Measurements from ENCODE around the gene METTL25. TPM values are rescaled to one million over a fixed set of nuclear protein-coding genes. Genes with fewer than 3 reads are reported as not detected.

Gene METTL25
- total RNA-seq, 1 experiment from 2014 or later, result 11.6 TPM

GRCh38 chr12:82408844-82409243 is 50.5 kb downstream of the METTL25 start:
- no peak overlapping the region for H3K14ac ChIP-seq (ENCODE audit: insufficient read depth, low read length)
- H4K8ac ChIP-seq (replicated peaks; ENCODE audit: insufficient read length, low read depth, low read length), result no peak overlapping the region
- H2AFZ ChIP-seq (ENCODE audit: low read length), result no peak overlapping the region
- peaks cover 0 to 3% (median 0%) of the 10 kb centered on the region in 3 experiments; a peak in 3 of 7 replicates for H3K36me3 Mint-ChIP-seq (ENCODE audit: insufficient read depth in 1 of 3, low read depth in 3 of 3)
- H4K20me1 ChIP-seq (ENCODE audit: control insufficient read depth, insufficient read depth, insufficient read length), result no peaks in the 10 kb centered on the region
- no peaks in the 10 kb centered on the region for H3K79me2 ChIP-seq (ENCODE audit: insufficient read depth, low read length)
- no peak for TF ChIP-seq CTCF (conservative IDR thresholded peaks at IDR 0.05)
- H2AK5ac ChIP-seq (ENCODE audit: insufficient read length, low read length), result no peak overlapping the region
- no peaks in the 10 kb centered on the region for H3K9me3 Mint-ChIP-seq
- H3T11ph ChIP-seq (ENCODE audit: low read length), result no peak overlapping the region
- H3K4me1 Mint-ChIP-seq, result no peaks in the 10 kb centered on the region
- no peak overlapping the region for H4K5ac ChIP-seq (ENCODE audit: insufficient read length, low read depth, low read length)
- no peak overlapping the region for H2BK15ac ChIP-seq (ENCODE audit: low read depth, low read length)
- H2BK5ac ChIP-seq (ENCODE audit: insufficient read length, low read length), result no peak overlapping the region
- no peak overlapping the region for H3K27ac ChIP-seq (ENCODE audit: insufficient read length, low read depth, low read length)
- H3K9me3 ChIP-seq (ENCODE audit: control insufficient read depth, low read depth, low read length), result no peaks in the 10 kb centered on the region
- no peaks in the 10 kb centered on the region for H3K27me3 Mint-ChIP-seq (ENCODE audit: low read depth)
- no peak overlapping the region for H3K4me3 Mint-ChIP-seq
- H2BK120ac ChIP-seq (ENCODE audit: low read depth, low read length, poor library complexity, severe bottlenecking), result no peak overlapping the region
- H2BK20ac ChIP-seq (ENCODE audit: low read depth, low read length, poor library complexity, severe bottlenecking), result no peak overlapping the region
- no peak overlapping the region for H2BK12ac ChIP-seq (ENCODE audit: insufficient read length, low read depth, low read length)
- H3K4me2 ChIP-seq (ENCODE audit: insufficient read depth, insufficient read length, low read length), result no peak overlapping the region
- H3K9ac ChIP-seq (ENCODE audit: extremely low read depth, insufficient read length, low read length), result no peak overlapping the region
- no peaks in the 10 kb centered on the region for H3K27me3 ChIP-seq (ENCODE audit: insufficient read depth, low read length)
- no peak overlapping the region for H3K56ac ChIP-seq (ENCODE audit: insufficient read length, low read depth, low read length)
- DNase-seq, result no peak
- no peaks in the 10 kb centered on the region for H3K79me1 ChIP-seq (ENCODE audit: insufficient read depth, low read depth, low read length, poor library complexity, severe bottlenecking)
- H3K23ac ChIP-seq (ENCODE audit: insufficient read length, low read depth, low read length), result no peak overlapping the region
- no peaks in the 10 kb centered on the region for H3K4me1 ChIP-seq (ENCODE audit: insufficient read depth, low read length)
- no peaks in the 10 kb centered on the region for H3K23me2 ChIP-seq (ENCODE audit: insufficient read length, low read depth, low read length, poor library complexity, severe bottlenecking)
- WGBS (ENCODE audit: extremely low coverage, insufficient read length, low lambda C conversion rate), result no CpG with 5 or more reads among the region's 1 CpG
- H3K27ac Mint-ChIP-seq, result no peak overlapping the region
- no peak overlapping the region for H3K4ac ChIP-seq (ENCODE audit: low read depth, low read length)
- no peak overlapping the region for H4K91ac ChIP-seq (ENCODE audit: insufficient read length, low read depth, low read length)
- H3K18ac ChIP-seq (ENCODE audit: insufficient read length, low read depth, low read length), result no peak overlapping the region
